Stimulated activated naive B cell treated with anti-CD40 and anti-IgM and Interleukin-4, amounts not matched to agents 10 μg/mL and 1 μg/mL and 100 μg/mL, for 72 hours (primary cell): Measurements from ENCODE around the gene MALT1.
A peak's percentile ranks its signal among the peaks of the same experiment; 100 is the strongest.

ENCODE experiments used
- ATAC-seq, 2 donors: fragments of 150-1000 bp; cut with Tn5 transposase; replicated peaks; 2 replicates each; pipeline ENCODE4 v1.10.0; 2021; ENCODE audit warnings: moderate library complexity in 1 of 2
- DNase-seq: peaks from one replicate; pipeline ENCODE4 v3.0.0; 2021
- H3K27ac Mint-ChIP-seq: one replicate; pipeline ENCODE4 v1.8.0; 2022; ENCODE audit warnings: mild to moderate bottlenecking, mixed read lengths
- H3K27me3 Mint-ChIP-seq, 2 donors: one replicate each; pipeline ENCODE4 v1.8.0; 2022; ENCODE audit warnings: mixed read lengths in 2 of 2
- H3K36me3 Mint-ChIP-seq, 2 donors: one replicate each; pipeline ENCODE4 v1.8.0; 2022; ENCODE audit warnings: mixed read lengths in 2 of 2, mild to moderate bottlenecking in 1 of 2
- H3K4me1 Mint-ChIP-seq, 2 donors: one replicate each; pipeline ENCODE4 v1.8.0; 2022; ENCODE audit warnings: mixed read lengths in 2 of 2, mild to moderate bottlenecking in 1 of 2
- H3K4me3 Mint-ChIP-seq, 2 donors: one replicate each; pipeline ENCODE4 v1.8.0; 2022; ENCODE audit warnings: mild to moderate bottlenecking in 2 of 2, mixed read lengths in 2 of 2, moderate library complexity in 1 of 2
- H3K9me3 Mint-ChIP-seq, 2 donors: one replicate each; pipeline ENCODE4 v1.8.0; 2022; ENCODE audit warnings: mixed read lengths in 2 of 2, mild to moderate bottlenecking in 1 of 2

Gene MALT1

GRCh38 chr18:58661423-58661822, 9.8 kb upstream of the MALT1 start:
- peaks cover 9 to 12% of the 10 kb centered on the region in 2 donors for H3K36me3 Mint-ChIP-seq
- H3K4me1 Mint-ChIP-seq: peaks cover 58 to 91% of the 10 kb centered on the region in 2 donors
- no peak for ATAC-seq
- H3K27me3 Mint-ChIP-seq: no peaks in the 10 kb centered on the region
- peak overlapping the region in 1 of 2 donors; percentile 13 for H3K4me3 Mint-ChIP-seq
- H3K27ac Mint-ChIP-seq: peak overlapping the region; percentile 43
- no peaks in the 10 kb centered on the region for H3K9me3 Mint-ChIP-seq
- no peak for DNase-seq

- DNase-seq: peak; percentile 55
- Mint-ChIP-seq H3K4me3 (peak overlapping the region in 1 of 2 donors; percentile 29), H3K36me3 (peaks cover 9 to 12% of the 10 kb centered on the region in 2 donors), H3K27me3 (no peaks in the 10 kb centered on the region), H3K27ac (no peak overlapping the region), H3K4me1 (peaks cover 54 to 86% of the 10 kb centered on the region in 2 donors), H3K9me3 (no peaks in the 10 kb centered on the region)
- peak; percentile 54 to 60 for ATAC-seq
Measured at GRCh38 chr18:58662118-58662517, 9.1 kb upstream of the MALT1 start.

- Mint-ChIP-seq H3K36me3 (peaks cover 7 to 8% of the 10 kb centered on the region in 2 donors), H3K4me3 (peak overlapping the region in 1 of 2 donors; percentile 44), H3K27ac (peak overlapping the region; percentile 71), H3K27me3 (no peaks in the 10 kb centered on the region), H3K9me3 (no peaks in the 10 kb centered on the region), H3K4me1 (peaks cover 57 to 90% of the 10 kb centered on the region in 2 donors)
- DNase-seq (no peak), ATAC-seq (no peak)
Measured at GRCh38 chr18:58666176-58666575, 5.1 kb upstream of the MALT1 start.

GRCh38 chr18:58668211-58668610, 3.1 kb upstream of the MALT1 start:
- no peaks in the 10 kb centered on the region for H3K9me3 Mint-ChIP-seq
- peaks cover 44 to 71% of the 10 kb centered on the region in 2 donors for H3K4me1 Mint-ChIP-seq
- peaks cover 6 to 11% of the 10 kb centered on the region in 2 donors for H3K36me3 Mint-ChIP-seq
- H3K27ac Mint-ChIP-seq: no peak overlapping the region
- DNase-seq (no peak), ATAC-seq (no peak)
- no peaks in the 10 kb centered on the region for H3K27me3 Mint-ChIP-seq
- H3K4me3 Mint-ChIP-seq: no peak overlapping the region

- H3K27me3 Mint-ChIP-seq: no peaks in the 10 kb centered on the region
- H3K4me3 Mint-ChIP-seq: no peak overlapping the region
- DNase-seq: no peak
- no peak overlapping the region for H3K27ac Mint-ChIP-seq
- peaks cover 47 to 73% of the 10 kb centered on the region in 2 donors for H3K4me1 Mint-ChIP-seq
- peaks cover 9 to 12% of the 10 kb centered on the region in 2 donors for H3K36me3 Mint-ChIP-seq
- no peak for ATAC-seq
- H3K9me3 Mint-ChIP-seq: no peaks in the 10 kb centered on the region
Measured at GRCh38 chr18:58668897-58669296, 2.4 kb upstream of the MALT1 start.

- Mint-ChIP-seq H3K4me1 (peaks cover 44 to 73% of the 10 kb centered on the region in 2 donors), H3K27me3 (no peaks in the 10 kb centered on the region)
- no peak for ATAC-seq
Measured at GRCh38 chr18:58669731-58670378, 1.4 kb upstream of the MALT1 start.

GRCh38 chr18:58670404-58671110, 708 bp upstream of the MALT1 start:
- DNase-seq: no peak
- Mint-ChIP-seq H3K4me1 (peaks cover 47 to 73% of the 10 kb centered on the region in 2 donors), H3K27me3 (no peaks in the 10 kb centered on the region), H3K27ac (peak overlapping the region; percentile 85), H3K9me3 (no peaks in the 10 kb centered on the region), H3K4me3 (peak overlapping the region; percentile 94 to 97), H3K36me3 (peaks cover 16 to 19% of the 10 kb centered on the region in 2 donors)
- no peak for ATAC-seq

More at GRCh38 chr18:58669731-58670378, 1.4 kb upstream of the MALT1 start:
- Mint-ChIP-seq H3K4me3 (peak overlapping the region; percentile 94 to 97), H3K9me3 (no peaks in the 10 kb centered on the region), H3K36me3 (peaks cover 14 to 18% of the 10 kb centered on the region in 2 donors), H3K27ac (peak overlapping the region; percentile 32)
- DNase-seq: no peak

GRCh38 chr18:58671632-58672564, 633 bp downstream of the MALT1 start:
- H3K36me3 Mint-ChIP-seq: peaks cover 23 to 28% of the 10 kb centered on the region in 2 donors
- H3K9me3 Mint-ChIP-seq: no peaks in the 10 kb centered on the region
- H3K27ac Mint-ChIP-seq: peak overlapping the region; percentile 97
- H3K27me3 Mint-ChIP-seq: no peaks in the 10 kb centered on the region
- peaks cover 52 to 75% of the 10 kb centered on the region in 2 donors for H3K4me1 Mint-ChIP-seq
- DNase-seq (no peak), ATAC-seq (peak; percentile 44 to 48)
- H3K4me3 Mint-ChIP-seq: peak overlapping the region; percentile 94 to 97

GRCh38 chr18:58674159-58674558, 2.9 kb downstream of the MALT1 start:
- Mint-ChIP-seq H3K4me1 (peaks cover 50 to 69% of the 10 kb centered on the region in 2 donors), H3K9me3 (no peaks in the 10 kb centered on the region), H3K4me3 (peak overlapping the region; percentile 14 to 39), H3K27me3 (no peaks in the 10 kb centered on the region), H3K27ac (peak overlapping the region; percentile 2), H3K36me3 (peaks cover 23 to 31% of the 10 kb centered on the region in 2 donors)
- DNase-seq: no peak
- ATAC-seq: no peak

- DNase-seq (no peak), ATAC-seq (no peak)
- Mint-ChIP-seq H3K9me3 (no peaks in the 10 kb centered on the region), H3K4me3 (peak overlapping the region in 1 of 2 donors; percentile 14), H3K36me3 (peaks cover 25 to 30% of the 10 kb centered on the region in 2 donors), H3K27me3 (no peaks in the 10 kb centered on the region), H3K27ac (no peak overlapping the region), H3K4me1 (peaks cover 45 to 62% of the 10 kb centered on the region in 2 donors)
Measured at GRCh38 chr18:58674863-58675472, 3.7 kb downstream of the MALT1 start.

GRCh38 chr18:58676270-58676669, 5.0 kb downstream of the MALT1 start:
- ATAC-seq: no peak

GRCh38 chr18:58682429-58683069, 11.3 kb downstream of the MALT1 start:
- Mint-ChIP-seq H3K9me3 (no peaks in the 10 kb centered on the region), H3K27ac (peak overlapping the region; percentile 22), H3K4me3 (no peak overlapping the region), H3K36me3 (peaks cover 33 to 56% of the 10 kb centered on the region in 2 donors), H3K27me3 (no peaks in the 10 kb centered on the region), H3K4me1 (peaks cover 24 to 37% of the 10 kb centered on the region in 2 donors)
- ATAC-seq (no peak), DNase-seq (no peak)

More at GRCh38 chr18:58676270-58676669, 5.0 kb downstream of the MALT1 start:
- peak overlapping the region; percentile 39 for H3K27ac Mint-ChIP-seq
- DNase-seq: no peak
- no peaks in the 10 kb centered on the region for H3K9me3 Mint-ChIP-seq
- H3K4me3 Mint-ChIP-seq: peak overlapping the region in 1 of 2 donors; percentile 9
- peaks cover 28 to 37% of the 10 kb centered on the region in 2 donors for H3K36me3 Mint-ChIP-seq
- H3K4me1 Mint-ChIP-seq: peaks cover 41 to 58% of the 10 kb centered on the region in 2 donors
- no peaks in the 10 kb centered on the region for H3K27me3 Mint-ChIP-seq

GRCh38 chr18:58687871-58688308, 16.6 kb downstream of the MALT1 start:
- Mint-ChIP-seq H3K4me1 (peaks cover 25 to 38% of the 10 kb centered on the region in 2 donors), H3K36me3 (peaks cover 42 to 65% of the 10 kb centered on the region in 2 donors), H3K27ac (peak overlapping the region; percentile 75), H3K27me3 (no peaks in the 10 kb centered on the region), H3K4me3 (peak overlapping the region in 1 of 2 donors; percentile 48), H3K9me3 (peaks cover 0 to 2% of the 10 kb centered on the region in 2 donors)
- peak; percentile 7 for DNase-seq
- peak; percentile 78 to 83 for ATAC-seq
